CD1c-positive myeloid dendritic cell (primary cell): ENCODE data around the gene CXCL3.
"Not testable (repeated sequence)": the region's sequence is repeated elsewhere in the genome, so short reads cannot be mapped to it uniquely, and the experiment has no call there.

Experiments used
- DNase-seq: peaks from one replicate; pipeline ENCODE4 v3.0.0-alpha.2; 2016; ENCODE audit errors: extremely low spot score

CXCL3 gene

GRCh38 chr4:74038425-74039314 lies at the start of gene CXCL3:
CXCL3 (minus strand) TSS chr4:74038689; CDS start chr4:74038611, 78 bp downstream.
- peak; percentile 38 for DNase-seq

- no peak for DNase-seq
Observed at GRCh38 chr4:74087481-74087880, 49.0 kb upstream of the CXCL3 start.

- peak; percentile 19 for DNase-seq
Observed at GRCh38 chr4:74085669-74086068, 47.2 kb upstream of the CXCL3 start.

GRCh38 chr4:74084984-74085383 lies 46.5 kb upstream of the CXCL3 start:
- peak; percentile 20 for DNase-seq

- DNase-seq = peak; percentile 29
Observed at GRCh38 chr4:74083546-74083945, 45.1 kb upstream of the CXCL3 start.

GRCh38 chr4:74081035-74081434 lies 42.5 kb upstream of the CXCL3 start:
- DNase-seq = peak; percentile 17

GRCh38 chr4:74080351-74080750 lies 41.9 kb upstream of the CXCL3 start:
- not testable (repeated sequence) for DNase-seq

GRCh38 chr4:74079024-74079423 lies 40.5 kb upstream of the CXCL3 start:
- peak; percentile 75 for DNase-seq

- DNase-seq = no peak
Observed at GRCh38 chr4:74073358-74073757, 34.9 kb upstream of the CXCL3 start.

- DNase-seq = no peak
Observed at GRCh38 chr4:74072739-74073138, 34.2 kb upstream of the CXCL3 start.

GRCh38 chr4:74067586-74067985 lies 29.1 kb upstream of the CXCL3 start:
- DNase-seq = no peak

- DNase-seq = no peak
Observed at GRCh38 chr4:74066232-74066631, 27.7 kb upstream of the CXCL3 start.

GRCh38 chr4:74065115-74065642 lies 26.7 kb upstream of the CXCL3 start:
- DNase-seq = no peak

- DNase-seq = no peak
Observed at GRCh38 chr4:74063859-74064258, 25.4 kb upstream of the CXCL3 start.

- DNase-seq = no peak
Observed at GRCh38 chr4:74062953-74063352, 24.5 kb upstream of the CXCL3 start.

GRCh38 chr4:74061430-74061829 lies 22.9 kb upstream of the CXCL3 start:
- DNase-seq = no peak

GRCh38 chr4:74059161-74059829 lies 20.8 kb upstream of the CXCL3 start:
- DNase-seq = no peak

- DNase-seq = no peak
Observed at GRCh38 chr4:74058048-74058651, 19.7 kb upstream of the CXCL3 start.

- no peak for DNase-seq
Observed at GRCh38 chr4:74057588-74057987, 19.1 kb upstream of the CXCL3 start.

GRCh38 chr4:74056858-74057562 lies 18.5 kb upstream of the CXCL3 start:
- DNase-seq = peak; percentile 65

GRCh38 chr4:74056114-74056857 lies 17.8 kb upstream of the CXCL3 start:
- DNase-seq = no peak
